NCI-H1694 treated with DMSO at 0.1 percent for 48 hours (cell line): ENCODE data around the gene DCTD.

ENCODE experiments used
- DNase-seq: peaks from one replicate; lab custom pipeline; 2025; lab: John Stamatoyannopoulos, UW

The DCTD gene

GRCh38 chr4:182893047-182893446 is 24.1 kb downstream of the DCTD start:
- no peak for DNase-seq

DNA sequence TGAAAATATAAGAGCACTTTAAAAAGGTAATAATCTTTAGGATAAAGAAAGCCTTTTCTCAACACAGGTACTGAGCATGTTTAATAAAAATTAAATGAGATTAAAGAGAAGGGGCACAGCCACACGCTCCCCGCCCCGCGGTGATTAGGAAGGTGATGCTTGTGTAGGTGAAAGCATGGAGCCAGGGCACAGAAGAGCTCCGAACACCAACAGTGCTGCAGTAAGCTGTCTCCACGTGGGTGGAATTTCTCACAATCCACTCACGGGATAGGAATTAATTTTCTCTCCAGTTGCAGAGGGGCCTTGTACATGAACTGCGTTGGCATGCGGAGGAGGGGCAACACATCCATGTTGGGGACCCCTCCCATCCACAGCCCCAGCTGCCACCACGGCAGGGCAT is 27.0 kb downstream of the DCTD start:
- DNase-seq: no peak

GRCh38 chr4:182888891-182889290 is 28.3 kb downstream of the DCTD start:
- no peak for DNase-seq

DNA sequence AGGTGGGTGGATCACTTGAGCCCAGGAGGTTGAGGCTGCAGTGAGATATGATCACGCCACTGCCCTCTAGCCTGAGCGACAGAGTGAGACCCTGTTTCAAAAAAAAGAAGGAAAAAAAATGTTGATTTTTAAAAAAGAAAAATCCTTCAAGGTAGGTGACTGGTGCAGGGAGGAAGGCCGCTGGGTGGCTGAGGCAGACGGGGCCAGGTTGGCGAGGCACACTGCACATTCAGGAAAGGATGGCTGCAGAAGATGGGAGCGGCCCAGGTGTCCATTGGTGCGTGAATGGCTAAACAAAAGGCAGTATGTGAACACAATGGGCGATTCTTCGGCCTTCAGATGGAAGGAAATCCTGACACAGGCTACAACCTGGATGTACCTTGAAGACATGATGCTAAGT is 30.4 kb downstream of the DCTD start:
- no peak for DNase-seq

- DNase-seq: no peak
Observed at GRCh38 chr4:182886205-182886604, 31.0 kb downstream of the DCTD start.

GRCh38 chr4:182885738-182886077 is 31.5 kb downstream of the DCTD start:
- DNase-seq: no peak

DNA sequence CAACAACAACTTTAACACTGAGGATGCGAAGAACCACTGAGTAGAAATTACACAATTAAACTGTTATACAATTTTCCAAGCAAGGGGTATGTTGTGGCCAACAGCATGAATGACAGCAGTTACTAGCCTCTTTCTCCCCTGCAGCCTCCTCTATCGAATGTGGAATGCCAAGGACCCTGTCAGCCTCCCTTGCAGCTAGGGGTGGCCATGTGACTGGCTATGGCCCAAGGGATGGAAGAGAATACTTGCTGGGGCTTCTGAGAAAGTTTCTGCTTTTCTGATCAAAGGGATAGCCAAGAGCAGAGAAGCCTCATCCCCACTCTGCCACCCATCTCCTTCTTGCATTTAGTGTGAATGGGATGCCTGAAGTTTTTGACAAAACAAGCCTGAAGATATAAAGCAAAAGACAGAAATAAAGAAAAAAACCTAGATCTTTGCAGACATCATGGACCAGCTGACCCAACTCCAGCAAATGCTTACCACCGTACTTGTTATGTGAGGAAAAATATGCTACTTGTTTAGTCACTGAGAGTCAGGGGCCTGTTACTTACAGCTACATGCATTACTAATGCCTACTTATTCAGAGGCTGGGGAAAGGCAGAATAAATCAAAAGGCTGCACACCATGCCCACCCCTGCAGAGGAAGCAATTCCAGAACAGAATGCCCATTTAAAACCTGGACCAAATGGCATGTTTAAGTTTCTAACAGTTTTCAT is 32.0 kb downstream of the DCTD start:
- DNase-seq: no peak

DNA sequence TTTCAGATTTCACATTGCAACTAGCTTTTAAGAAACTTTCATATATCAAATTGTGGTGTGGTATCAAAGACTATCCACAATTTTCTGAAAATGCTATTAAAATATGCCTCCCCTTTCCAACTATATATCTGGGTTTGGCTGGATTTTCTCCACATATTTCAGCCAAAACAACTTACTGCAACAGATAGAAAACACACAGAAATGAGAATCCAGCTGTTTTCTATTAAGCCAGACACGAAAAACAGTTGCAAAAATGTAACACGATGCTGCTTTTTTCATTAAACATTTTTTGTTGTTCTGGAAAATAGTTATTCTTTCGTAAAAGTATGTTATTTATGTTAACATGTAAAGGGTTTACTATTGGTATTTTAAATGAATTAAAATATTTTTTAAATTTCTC is 33.1 kb downstream of the DCTD start:
- no peak for DNase-seq

- no peak for DNase-seq
Observed at GRCh38 chr4:182883351-182883750, 33.8 kb downstream of the DCTD start.

- no peak for DNase-seq
Observed at GRCh38 chr4:182881914-182882313, 35.3 kb downstream of the DCTD start.

- DNase-seq: no peak
Observed at GRCh38 chr4:182880387-182881356, 36.5 kb downstream of the DCTD start.

DNA sequence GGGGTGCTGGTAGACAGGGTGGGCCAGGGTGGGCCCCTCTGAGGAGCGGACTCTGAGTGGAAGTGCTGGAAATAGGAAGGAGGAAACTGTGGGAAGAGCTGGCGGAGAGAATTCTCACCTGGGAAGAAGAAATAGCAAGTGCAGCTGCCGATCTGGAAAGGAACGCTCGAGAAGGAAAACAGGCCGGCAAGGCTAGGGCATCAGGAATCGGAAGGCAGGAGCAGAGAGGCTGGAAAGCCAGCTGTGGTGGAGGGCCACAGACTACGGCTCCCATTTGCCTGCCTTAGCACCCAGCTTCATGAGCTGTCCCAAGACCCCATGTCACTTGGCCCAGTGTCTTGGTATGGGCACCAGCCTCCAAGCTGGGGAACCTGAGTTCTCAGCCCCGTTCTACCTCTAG is 37.3 kb downstream of the DCTD start:
- DNase-seq: no peak

DNA sequence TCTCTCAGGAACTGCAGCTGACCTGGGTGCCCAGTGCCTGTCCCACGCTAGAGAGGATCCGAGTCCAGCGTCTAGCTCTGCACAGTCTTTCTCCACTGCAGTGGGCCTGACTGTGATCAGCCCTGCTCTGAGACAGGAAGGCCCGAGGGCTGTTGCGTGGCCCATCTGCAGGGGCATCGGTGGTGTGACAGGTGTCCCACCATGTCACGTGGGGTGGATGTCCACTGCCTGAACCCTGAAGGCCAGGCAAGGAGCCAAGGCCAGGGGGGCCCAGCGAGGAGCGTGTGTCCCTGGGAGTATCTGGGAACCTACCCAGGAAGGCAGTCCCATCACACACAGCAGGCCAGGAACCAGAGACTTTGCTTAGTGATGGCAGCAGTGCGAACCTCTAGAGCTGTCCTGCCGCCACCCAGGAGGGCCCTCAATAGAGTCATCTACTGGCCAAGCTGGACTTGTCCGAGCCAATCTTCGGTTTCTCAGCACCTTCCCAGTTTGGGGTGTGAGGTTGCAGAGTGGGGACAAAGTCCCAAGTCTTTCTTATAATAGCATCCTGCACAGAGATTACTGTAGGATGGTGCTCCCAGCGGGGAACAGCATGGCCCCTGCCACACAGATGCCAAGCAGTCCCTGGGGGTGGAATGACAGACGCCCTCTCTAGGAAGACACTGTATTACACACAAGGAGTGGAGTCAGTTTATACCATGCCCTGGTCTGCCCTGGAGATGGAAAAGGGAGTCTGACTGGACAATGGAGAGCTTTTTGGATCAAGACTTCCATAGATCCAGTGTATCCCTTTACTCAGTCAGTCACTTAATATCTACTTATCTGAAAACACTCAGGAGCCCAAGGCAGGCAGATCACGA is 38.3 kb downstream of the DCTD start:
- DNase-seq: no peak

DNA sequence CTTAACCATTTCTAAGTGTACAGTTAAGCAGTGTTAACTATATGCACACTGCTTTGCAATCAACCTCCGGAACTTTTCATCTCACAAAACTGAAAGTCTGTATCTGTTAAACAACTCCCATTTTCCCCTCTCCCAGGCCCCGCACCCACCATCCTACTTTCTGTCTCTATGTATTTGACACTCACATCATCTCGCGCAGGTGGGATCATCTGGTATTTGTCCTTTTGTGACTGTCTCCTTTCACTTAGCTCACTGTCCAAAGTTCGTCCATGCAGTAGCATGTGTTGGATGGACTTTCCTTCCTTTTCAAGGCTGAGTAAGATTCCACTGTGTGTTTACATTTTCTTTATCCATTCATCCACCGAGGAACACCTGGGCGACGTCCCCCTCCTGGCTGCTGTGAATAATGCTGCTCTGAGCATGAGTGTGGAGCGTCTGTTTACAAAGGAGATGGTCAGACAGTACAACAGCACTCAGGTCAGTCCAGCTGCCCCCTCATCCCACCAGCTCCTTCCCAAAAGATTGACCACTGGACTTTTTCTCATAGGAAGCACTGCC is 39.8 kb downstream of the DCTD start:
- no peak for DNase-seq

GRCh38 chr4:182876427-182876826 is 40.8 kb downstream of the DCTD start:
- DNase-seq: no peak

DNA sequence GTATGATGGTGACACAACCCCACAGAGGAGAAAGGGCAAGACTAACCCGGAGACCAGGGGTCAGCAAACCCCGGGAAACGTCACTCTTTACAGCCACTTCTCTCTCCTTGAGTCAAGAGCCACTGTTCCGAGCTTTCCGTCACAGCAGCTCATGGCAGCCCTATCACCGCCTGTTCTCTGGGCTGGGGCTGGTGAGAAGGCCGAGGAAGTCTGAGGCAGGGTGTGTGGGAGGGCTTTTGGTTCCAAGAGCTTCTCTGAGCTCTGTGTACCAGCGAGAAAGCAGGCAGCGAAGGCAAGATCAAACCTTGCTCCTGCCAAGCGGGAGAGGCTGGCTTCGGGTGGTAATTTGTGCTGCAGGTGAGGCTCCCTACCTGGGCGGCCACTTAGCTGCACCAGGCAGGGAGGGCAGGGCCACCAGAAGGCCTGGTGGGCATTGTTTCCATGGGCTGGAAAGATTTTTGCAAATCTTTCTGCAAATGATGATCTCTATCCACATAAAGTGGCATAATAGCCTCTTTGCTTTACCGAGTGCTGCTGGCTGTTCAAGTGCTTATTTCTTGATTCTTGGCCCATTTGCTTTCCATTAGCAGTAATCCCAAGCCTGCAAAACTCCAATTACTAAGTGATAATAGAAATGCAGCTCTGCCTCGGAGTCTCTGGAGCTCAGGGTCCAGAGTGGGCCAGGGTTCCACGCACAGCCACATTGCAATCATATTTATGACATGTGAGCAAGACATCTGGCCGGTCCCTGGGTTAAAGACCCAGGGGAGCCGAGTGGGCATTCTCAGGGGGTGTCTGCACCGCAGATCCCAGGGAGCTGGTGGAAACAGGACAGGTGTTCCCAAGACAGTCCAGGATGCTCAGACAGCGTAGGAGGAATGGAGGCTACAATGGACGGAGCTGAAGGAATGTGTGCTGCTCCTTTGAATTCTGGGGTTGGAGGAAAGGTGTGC is 41.5 kb downstream of the DCTD start:
- DNase-seq: no peak

- no peak for DNase-seq
Observed at GRCh38 chr4:182874797-182875345, 42.3 kb downstream of the DCTD start.

DNA sequence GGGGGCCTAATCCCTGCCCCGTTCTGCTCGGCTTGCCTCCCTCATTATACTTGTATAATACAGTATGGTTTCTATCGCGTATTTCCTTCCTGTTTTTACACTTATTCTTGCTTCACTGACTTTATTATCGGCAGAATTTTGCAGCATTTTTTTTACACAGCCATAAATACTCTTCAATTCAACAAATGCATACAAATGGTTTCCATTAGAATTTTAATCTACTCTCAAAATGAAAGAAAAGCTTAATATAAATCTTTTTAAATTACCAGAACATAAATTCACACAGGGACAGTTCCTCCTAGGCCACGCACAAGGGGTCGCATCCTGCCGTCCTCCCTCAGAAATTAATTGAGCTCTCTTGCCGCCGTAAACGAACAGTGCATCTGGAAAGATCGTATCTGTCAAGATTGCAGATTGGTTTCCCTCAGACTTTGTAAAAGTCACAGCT is 42.9 kb downstream of the DCTD start:
- no peak for DNase-seq

DNA sequence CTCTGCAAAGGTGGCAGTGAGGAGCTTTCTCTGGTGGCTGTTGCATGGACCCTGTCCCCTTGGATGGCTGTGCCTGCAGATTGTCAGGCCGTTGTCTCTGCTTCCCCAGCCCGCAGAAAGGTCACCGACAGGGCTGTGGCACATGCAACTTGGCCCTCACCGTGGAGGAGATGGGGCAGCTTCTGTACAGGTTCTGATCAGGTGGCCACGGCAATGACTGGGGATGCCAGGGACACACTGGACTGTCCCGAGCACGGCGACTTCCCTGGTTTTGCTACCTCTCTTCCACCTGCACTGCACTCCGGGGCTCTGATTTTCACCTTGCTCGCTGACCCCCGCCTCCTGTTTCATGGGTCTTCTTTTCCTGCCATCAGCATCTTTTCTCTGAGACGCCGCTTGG is 43.5 kb downstream of the DCTD start:
- no peak for DNase-seq

DNA sequence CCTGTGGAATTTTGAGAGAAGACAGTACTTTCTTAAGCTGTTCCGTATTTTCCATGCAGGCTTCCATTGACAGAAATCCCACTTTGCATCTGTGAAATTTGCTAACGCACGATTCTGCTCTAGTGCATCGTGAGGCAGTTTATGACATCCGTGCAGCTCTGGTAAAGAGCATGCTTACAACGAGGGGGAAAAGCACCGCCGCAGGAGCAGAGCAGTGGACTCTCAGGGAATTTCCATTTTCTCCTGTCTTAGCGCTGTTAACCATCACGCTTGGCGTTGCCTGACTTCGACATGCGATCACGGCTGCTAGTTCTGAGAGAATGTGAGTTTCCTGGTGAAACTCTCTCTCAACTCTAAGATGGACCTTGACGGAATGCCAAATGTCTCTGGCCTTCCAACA is 43.9 kb downstream of the DCTD start:
- no peak for DNase-seq

GRCh38 chr4:182872886-182873285 is 44.3 kb downstream of the DCTD start:
- DNase-seq: no peak
